RPMI8226 (cell line): ENCODE data around the gene KRT71.
A peak's percentile ranks its signal among the peaks of the same experiment; 100 is the strongest.
"Not testable (repeated sequence)": the region's sequence is repeated elsewhere in the genome, so short reads cannot be mapped to it uniquely, and the experiment has no call there.

Experiments
- DNase-seq: peaks from one replicate; pipeline ENCODE4 v3.0.0-alpha.2; 2015

The KRT71 gene

DNA sequence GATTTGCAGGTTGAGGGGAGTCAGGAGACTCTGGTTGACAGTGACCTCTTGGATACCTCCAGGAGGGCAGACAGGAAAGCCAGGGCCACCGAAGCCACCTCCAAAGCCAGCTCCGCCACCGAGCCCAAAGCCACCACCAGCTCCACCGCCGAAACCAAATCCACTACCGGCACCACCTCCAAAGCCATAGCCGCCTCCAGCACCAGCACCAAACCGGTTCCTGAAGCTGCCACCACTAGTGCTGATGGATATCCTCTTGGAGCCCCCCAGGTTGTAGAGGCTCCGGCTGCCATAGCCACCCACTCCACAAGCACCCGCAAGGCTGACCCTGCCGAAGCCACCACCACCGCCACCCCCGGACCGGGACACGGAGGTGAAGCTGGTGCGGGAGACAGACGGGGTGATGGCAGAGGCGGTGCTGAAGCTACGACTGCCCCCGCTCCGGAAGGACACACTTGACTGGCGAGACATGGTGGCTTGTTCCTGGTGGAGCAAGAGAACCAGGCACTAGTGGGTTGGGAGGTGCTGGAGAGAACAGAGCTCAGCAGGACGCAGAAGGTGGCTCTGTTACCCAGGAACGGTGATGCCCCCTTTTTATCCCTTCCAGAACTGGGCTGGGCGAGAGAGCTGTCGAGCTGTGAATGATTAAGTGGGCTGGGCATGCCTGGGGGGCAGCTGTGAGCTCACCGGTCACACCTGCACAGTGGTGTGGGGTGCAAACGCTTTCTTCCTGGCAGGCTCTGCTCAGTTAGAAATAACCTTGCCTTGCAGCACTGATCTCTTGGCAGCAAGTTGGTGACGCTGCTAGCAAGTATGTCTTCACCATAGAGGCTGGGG is 32.9 kb downstream of the KRT71 start, which contains the start of gene KRT5:
Gene KRT5, minus strand, starts transcription at position 569 of the 837 bp plus-strand sequence. Its CDS starts 98 bp downstream, at position 471.
- no peak for DNase-seq

DNA sequence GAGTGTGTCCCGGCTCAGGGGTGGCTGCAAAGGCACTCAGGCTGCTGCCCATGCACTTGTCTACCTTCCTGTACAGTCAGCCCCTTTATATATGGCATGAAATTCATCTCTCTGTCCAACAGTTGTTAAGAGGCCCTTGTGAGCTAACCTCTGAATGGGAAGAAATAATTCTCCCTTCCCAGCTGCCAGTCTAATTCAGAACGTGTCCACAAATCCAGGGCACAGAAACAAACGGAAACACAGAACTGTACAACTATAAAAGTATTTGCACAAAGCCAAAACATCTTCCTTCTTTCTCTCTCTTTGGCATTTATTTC is 33.6 kb downstream of the KRT71 start:
- no peak for DNase-seq

DNA sequence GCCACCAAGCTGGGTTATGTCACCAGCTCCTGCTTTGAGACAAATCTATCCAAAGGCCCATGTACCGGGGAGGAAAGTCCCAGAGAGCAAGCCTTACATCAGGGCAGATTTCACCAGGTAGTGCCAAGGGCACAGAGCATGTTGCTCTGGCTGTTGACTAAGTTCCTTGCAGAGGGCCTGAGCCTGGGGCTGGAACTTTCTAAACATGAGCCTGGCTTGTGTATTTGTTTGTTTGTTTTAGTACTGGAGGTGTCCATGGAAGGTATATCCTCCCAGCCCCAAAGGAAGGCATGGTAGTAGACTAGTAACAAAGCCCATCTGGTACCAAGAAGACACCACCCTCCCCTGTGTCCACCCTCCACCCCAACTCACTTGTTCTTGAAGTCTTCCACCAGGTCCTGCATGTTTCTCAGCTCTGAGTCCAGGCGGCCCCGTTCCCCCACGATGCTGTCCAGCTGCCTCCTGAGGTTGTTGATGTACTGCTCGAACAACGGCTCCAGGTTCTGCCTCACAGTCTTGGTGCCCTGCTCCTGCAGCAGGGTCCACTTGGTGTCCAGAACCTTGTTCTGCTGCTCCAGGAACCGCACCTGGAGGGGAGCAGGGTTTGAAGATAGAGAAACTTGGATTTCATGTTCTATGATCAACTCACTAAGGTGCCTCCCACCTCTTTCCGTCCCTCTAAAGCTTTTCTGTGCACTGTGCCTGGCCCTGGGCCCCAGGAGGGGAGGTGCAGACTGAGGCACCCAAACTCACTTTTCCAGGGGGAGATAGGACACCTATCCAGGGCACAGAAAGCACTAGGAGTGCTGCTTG is 34.2 kb downstream of the KRT71 start:
- DNase-seq = no peak

DNA sequence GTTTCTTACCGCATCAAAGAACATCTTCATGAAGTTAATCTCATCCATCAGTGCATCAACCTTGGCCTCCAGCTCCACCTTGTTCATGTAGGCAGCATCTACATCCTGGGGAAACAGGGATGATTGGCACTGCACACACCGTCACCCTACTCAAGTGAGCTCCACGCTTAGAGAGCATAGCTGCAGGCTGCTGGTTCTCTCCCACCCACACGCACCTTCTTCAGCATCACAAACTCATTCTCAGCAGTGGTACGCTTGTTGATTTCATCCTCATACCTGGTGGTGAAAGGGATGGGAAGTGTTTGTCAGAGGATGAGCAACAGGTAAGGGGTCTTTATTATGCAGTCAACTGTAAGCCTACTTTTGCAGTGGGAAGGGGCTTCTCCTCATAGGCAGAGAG is 35.1 kb downstream of the KRT71 start:
- no peak for DNase-seq

DNA sequence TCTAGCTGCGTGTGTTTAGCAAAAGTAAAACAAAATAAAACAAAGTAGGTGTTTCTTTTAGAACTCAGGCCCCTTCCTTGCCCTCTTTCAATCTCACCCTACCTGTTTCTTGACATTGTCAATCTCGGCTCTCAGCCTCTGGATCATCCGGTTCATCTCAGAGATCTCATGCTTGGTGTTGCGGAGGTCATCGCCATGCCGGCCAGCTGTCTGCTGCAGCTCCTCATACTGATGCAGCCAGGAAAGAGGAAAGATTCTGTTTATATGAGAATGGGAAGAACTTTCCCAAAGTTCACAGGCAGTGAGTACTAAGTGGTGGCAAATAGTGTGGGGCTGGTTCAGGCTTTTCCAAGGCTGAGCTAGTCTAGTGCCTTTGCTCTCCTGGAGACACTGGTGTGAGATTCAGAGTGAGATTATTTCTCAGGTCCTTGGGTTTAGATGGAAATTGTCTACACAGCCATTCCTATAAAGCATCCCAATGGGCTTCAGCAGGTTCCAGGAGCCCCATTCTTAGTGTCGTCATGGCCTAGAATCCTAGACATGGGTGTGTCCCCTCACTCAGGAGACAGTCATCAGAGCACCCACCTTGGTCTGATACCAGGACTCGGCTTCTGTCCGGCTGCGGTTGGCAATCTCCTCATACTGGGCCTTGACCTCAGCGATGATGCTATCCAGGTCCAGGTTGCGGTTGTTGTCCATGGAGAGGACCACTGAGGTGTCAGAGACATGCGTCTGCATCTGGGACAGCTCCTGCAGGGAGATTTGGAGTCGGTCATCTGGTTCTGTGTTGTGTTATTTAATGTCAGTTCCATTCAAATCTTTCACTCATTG is 35.7 kb downstream of the KRT71 start:
- DNase-seq = no peak

DNA sequence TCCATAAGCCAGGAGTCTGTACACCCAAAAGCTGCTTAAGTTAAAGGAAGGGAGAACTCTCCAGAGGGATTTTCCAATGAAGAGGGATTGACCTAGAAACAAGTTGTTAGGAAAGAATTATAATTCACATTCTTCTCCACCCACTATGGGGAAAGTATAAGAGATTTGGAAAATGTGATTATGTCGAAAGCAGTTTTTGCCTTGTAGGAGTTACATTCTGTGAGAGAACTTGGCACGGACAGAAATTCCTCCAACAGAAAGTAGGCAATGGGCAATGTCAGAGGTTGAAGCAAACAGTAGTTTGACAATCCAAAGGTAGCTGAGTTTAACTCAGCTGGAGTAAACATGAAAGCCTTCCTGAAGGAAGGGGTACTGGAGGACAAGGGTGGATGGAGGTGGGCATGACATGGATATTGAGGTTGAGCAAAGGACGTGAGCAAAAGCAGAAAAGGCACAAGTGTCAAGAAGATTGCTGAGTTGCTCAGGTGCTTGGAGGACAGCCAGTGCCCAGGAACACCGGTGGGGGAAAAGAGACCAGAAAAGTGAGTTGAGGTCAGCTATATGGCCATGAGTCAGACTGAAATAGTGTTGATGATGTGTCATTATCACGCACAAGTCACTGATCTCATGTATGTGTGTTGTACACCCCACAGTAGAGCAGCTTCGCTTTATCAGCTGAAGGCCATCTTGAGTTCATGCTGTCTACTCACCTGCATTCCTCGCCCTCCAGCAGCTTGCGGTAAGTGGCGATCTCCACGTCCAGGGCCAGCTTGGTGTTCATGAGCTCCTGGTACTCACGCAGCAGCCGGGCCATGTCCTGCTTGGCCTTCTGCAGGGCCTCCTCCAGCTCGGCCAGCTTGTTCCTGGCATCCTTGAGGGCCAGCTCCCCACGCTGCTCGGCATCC is 36.8 kb downstream of the KRT71 start:
- peak; percentile 39 for DNase-seq

DNA sequence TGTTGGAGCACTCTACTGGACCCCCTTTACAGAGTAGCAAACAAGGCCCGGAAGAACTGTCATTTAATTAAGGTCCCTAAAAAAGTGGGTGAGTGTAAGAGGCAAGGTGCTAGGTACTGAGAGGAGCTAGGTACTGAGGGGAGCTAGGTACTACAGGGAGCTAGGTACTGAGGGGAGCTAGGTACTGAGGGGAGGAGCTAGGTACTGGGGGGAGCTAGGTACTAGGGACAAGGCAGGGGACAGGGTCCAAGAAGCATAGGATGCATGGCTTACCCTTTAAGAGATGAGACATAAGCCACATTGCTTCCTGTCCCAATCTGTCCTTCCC is 37.7 kb downstream of the KRT71 start:
- no peak for DNase-seq

DNA sequence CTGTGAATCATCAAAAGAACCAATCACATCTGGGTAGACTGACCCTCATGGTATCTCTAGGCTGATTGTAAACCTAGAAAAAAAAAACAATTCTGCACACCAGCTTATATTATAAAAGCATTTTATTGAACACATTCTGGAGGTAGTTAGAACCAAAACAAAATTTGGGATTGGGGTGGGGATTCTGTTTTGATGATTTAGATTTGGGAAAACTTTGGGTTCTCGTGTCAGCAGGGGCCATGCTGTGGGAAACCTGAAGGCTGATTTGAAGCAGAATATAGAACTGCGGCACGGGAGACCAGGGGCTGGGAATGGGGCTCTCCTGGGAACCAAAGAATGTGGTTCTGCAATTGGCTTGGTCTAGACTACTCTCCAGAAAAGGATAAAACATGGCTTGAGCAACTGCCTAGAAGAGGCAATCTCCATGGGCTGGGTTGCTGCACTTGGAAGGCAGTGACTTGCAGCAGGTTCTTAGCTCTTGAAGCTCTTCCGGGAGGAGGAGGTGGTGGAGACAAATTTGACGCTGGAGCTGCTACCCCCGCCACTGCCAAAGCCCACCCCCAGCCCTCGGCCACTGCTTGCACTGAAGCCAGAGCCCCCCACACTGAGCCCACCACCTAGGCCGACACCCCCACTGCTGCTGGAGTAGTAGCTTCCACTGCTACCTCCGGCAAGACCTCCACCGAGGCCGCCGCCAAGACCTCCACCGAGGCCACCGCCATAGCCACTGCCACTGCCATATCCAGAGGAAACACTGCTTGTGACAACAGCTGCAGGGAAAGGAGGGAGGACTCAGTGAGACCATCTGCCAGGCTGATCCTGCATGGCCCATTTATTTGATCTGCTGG is 38.2 kb downstream of the KRT71 start:
- no peak for DNase-seq

DNA sequence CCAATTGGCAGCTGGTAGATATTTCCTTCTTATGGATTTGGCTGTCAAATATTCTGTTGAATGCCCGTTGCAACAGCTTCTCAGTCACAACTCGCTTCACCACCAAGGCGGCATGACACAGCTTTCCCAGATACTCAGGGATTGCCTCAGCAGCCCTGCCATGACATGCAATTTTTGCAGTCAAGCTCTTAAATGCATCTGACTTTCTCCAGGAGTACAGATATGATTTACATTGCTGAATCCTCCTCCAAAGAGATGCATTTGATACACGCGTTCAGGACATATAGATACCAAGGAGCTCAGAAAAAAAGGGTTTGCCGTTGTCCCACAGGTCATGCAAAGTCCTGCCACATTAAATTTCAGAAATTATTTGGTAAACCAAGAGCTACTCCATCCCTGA is 39.2 kb downstream of the KRT71 start:
- DNase-seq = no peak

DNA sequence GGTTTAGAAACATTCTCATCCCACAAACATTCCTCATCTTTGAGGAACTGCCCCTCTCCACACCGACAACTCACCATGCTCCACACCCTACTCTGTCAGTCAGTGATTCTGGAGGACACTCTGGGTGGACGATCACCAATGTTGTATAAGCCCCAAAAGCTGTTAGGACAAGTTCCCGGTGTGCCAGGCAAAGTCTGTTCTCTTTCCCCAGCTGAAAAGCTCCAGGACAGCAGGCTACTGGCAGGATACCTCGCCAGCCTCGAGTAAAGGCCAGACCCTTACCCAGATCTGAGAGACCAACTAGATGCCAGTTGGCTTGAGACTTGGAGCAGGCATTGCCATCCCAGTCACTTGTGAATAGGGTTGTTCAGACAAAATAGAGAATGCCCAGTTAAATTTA is 44.7 kb downstream of the KRT71 start:
- DNase-seq = no peak

DNA sequence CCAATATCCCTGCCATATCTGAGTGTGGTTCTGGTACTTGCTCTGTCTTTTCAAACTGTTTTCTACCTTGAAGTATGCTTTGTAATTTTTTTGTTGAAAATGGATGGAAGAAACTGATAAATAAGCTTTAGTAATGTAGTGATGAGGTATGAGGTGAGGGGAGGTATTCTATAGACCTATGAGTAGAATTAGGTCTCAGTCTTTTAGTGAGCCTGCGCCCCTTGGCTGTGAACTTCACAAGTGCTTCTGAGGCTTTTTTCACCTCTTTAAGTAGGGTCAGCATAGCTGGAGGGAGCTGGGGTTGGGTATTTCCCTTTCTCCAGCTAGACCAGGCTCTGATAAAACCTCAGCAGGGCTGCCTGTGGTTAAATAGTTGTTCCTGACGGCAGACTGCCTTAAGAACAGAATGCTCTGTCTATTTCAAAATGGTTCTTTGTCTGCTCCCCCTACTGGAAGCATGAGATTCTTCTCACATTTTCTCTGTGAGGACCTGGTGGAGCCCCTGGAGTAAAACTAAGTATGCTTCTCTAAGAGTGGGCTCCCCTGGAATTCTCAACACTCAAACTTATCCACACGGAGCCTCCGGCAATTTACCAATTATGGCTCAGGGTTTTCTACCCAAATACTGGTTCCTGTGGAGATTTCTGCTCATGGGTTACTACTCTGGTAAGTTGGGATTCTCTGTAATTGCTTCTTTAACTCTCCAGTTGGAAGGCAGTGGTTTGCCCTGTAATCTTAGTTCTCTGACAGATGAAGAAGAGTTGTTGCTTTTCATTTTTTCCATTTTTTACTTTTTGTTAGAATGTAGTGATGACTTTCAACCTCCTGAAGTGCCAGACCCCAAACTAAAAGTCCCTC is 45.9 kb downstream of the KRT71 start:
- DNase-seq = peak; percentile 76

DNA sequence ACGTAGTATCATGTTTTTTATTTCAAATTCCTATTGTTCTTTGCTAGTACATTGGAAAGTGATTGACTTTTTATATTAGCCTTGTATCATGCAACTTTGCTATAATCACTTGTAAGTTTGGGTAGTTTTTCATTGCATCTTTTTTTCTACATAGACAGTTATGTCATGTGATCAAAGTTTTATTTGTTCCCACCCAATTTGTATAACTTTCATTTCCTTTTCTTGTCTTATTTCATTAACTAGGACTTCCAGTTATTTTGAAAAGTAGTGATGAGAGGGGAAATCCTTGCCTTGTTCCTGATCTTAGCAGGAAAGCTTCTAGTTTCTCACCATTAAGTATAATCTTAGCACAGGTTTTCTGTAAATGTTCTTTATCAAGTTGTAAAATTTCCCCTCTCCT is 50.1 kb downstream of the KRT71 start:
- DNase-seq = no peak

DNA sequence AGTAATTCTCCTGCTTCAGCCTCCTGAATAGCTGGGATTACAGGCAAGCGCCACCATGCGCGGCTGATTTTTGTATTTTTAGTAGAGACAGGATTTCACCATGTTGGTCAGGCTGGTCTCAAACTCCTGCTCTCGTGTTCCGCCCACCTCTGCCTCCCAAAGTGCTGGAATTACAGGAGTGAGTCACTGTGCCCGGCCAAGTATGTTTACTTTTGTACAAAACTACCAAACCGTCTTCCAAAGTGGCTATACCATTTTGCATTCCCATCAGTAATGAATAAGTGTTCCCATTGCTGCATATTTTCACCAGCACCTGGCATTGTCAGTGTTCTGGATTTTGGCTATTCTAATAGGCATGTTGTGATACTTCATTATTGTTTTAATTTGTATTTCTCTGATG is 51.5 kb downstream of the KRT71 start:
- DNase-seq = no peak

DNA sequence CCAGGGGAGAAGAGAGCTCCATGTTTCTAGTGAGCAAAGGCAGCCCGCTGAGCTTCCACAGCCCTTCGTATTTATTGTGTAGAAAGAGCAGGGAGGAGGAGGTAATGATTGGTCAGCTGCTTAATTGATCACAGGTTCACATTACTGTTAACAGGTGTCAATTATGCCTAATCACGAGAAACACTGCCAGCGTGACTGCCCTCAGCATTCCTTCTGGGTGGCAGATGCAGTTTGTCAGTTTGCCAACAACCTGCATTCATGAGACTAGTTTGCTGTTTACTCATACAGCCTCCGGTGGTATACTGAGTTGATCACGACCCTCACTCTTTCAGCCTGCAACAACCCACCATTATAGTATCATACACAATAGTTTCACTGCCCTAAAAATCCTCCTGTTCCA is 52.4 kb downstream of the KRT71 start:
- DNase-seq = not testable (repeated sequence)

DNA sequence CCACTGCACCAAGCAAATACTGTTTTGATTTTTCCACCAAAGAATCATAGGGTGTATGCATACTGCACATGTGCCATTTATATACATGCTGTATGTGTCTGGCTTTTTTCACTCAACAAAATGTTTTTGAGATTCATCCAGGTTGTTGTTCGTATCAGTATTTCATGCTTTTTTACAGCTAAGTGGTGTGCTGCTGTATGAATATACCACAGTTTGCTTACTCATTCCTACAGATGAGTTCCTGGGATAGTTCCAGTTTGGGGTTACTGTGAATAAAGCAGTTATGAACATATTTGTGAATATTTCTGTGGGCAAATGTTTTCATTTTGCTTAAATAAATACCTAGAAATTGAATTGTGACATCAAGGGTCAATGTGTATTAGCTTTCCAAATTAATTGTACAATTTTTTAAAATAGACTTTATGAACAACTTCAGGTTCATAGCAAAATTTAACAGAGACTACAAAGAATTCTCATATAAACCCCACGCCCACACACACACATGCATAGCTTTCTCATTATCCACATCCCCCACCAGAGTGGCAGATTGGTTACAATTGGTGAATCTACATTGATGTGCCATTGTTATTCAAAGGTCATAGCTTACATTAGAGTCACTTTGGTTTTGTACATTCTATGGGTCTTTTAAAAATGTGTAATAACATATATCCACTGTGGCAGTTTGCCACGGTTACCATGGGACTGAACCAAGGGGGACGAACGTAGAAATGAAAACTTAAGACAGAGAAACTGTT is 53.0 kb downstream of the KRT71 start:
- no peak for DNase-seq

DNA sequence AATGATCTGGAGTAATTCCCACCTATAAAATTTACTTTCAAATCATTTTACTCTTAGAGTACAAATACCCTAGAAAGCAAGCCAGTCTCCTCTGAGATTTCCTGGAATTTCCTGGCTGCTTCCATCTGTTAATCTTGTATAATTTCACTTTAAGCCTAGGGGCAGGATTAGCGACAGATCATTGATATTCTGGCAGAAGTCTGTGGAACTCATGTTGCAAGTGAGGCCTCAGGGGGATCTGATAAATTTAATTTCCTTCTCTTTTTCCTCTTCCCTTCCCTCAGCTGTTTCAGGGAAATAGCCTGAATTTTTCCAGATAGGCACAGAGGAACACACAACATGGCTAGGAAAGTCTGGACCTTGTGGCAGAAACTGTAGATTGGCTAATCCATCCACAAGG is 54.0 kb downstream of the KRT71 start:
- DNase-seq = no peak

DNA sequence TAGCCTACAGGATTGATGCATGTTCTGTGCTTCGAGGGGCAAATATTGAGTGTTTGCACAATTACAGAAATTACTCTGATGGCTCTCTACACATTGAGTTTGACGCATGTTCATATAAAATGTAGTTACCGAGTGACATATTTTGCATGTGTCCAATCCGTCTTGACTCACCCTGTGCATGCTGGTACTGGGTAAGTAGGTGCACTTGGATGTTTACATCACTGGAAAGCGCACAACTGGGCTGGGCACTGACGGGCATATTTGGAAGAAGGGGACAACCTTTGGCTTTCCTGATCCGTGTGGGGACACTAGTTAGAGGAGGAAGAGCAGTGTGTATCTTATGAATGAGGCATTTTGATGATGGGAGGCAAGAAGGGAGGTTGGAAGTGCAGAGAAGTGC is 55.0 kb downstream of the KRT71 start:
- DNase-seq = no peak

DNA sequence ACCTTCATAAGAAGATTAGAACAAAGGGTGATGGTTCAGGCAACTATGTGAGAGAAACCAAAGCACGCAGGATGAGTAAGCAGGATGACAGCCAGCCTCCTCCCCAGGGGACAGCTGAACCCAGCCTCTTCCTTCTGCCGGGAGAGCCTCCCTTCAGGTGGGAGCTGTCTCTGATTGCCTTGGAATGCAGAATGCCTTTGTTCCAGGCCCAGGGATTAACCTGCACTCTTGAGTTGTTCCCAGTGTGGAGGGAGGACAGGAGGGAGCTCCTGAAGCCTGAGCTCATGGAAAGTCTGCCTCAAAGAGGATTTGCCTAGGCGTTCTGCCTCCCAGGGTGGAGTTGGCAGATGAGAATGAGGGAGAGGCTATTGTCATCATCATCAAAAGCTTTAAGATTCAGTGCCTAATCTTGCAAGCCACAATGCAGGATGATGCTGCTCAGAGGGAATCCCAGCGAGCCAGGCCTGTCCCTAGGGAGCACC is 56.3 kb downstream of the KRT71 start:
- DNase-seq = no peak

DNA sequence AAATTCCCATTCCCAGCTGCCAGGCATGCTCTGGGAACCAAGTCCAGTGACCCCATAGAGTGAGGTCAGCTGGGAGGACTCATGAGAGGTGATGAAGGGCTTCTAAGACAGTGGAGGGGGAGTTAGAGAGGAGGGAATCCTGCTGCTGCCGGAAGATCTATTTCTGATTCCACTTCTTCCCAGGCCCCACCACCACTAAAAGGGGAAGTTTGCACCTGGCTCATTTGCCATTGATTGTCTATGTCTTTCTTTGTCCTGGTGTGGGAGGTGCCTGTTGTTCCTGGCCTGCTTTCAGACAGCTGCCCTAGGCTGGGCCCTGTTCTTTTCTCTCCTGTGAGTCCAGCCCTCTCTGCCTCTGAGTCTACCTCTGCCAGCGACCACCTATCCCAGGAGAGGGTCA is 56.9 kb downstream of the KRT71 start:
- peak; percentile 85 for DNase-seq

DNA sequence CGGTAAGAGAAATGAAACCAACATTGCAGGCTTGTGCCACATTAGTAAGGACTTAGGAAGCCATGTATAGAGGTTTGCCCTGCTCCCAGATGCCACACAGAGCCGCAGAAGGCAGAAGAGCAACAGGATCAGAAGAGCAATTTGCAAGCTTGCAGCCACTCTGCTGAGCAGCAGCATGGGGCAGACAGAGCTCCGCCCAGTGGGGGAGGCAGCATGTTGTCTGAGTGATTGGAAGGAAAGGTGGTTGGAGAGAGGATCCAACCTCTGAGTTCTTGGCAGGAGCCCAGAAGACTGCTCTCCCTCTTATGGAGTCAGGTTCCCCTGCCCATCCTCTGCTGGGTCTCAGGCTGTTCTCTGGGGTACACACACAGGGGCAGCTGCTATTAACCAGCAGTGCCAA is 57.6 kb downstream of the KRT71 start:
- DNase-seq = peak; percentile 93
